SK-N-SH (cell line): ENCODE measurements around the gene PEX10.

Experiments
- CTCF ChIP-seq: fragments of 200-600 bp; sonication (generic); IDR thresholded peaks from 2 replicates; pipeline ENCODE4 v1.6.1; 2017; ENCODE audit warnings: antibody characterized with exemption, mild to moderate bottlenecking, moderate library complexity
- ELF1 ChIP-seq: IDR thresholded peaks from 2 replicates; pipeline ENCODE4 v1.4.0; 2012
- FOSL2 ChIP-seq: IDR thresholded peaks from 2 replicates; pipeline ENCODE4 v1.4.0; 2012; ENCODE audit warnings: low read depth, mild to moderate bottlenecking, moderate library complexity, borderline replicate concordance
- FOXJ3 ChIP-seq: sonication (generic); formaldehyde crosslinking; IDR thresholded peaks from 2 replicates; pipeline ENCODE4 v1.5.1; 2020; ENCODE audit warnings: mild to moderate bottlenecking, missing genetic modification reagents
- NFIC ChIP-seq: IDR thresholded peaks from 2 replicates; pipeline ENCODE4 v1.4.0; 2012; ENCODE audit warnings: borderline replicate concordance
- POLR2AphosphoS5 ChIP-seq: IDR thresholded peaks from 2 replicates; pipeline ENCODE4 v1.6.1; 2012; ENCODE audit warnings: low read depth, low read length
- RAD21 ChIP-seq: IDR thresholded peaks from 2 replicates; pipeline ENCODE4 v1.6.1; 2012; ENCODE audit warnings: mild to moderate bottlenecking, low read length
- RCOR1 ChIP-seq: fragments of 150-350 bp; IDR thresholded peaks from 2 replicates; pipeline ENCODE4 v1.6.1; 2017; ENCODE audit warnings: antibody characterized with exemption, low read length
- REST ChIP-seq: IDR thresholded peaks from 2 replicates; pipeline ENCODE4 v1.6.1; 2012; ENCODE audit warnings: mild to moderate bottlenecking, low read depth, low read length, moderate library complexity
- RXRA ChIP-seq: IDR thresholded peaks from 2 replicates; pipeline ENCODE4 v1.4.0; 2012; ENCODE audit warnings: low read depth, mild to moderate bottlenecking, borderline replicate concordance
- TAF1 ChIP-seq: IDR thresholded peaks from 2 replicates; pipeline ENCODE4 v1.6.1; 2012; ENCODE audit warnings: low read depth, mild to moderate bottlenecking, low read length, moderate library complexity, borderline replicate concordance
- ZBTB33 ChIP-seq: IDR thresholded peaks from 2 replicates; pipeline ENCODE4 v1.4.0; 2012; ENCODE audit warnings: low read depth, borderline replicate concordance

GRCh38 chr1:2428490-2428889 lies 16.1 kb upstream of the PEX10 start:
- no peak for TF ChIP-seq CTCF
- TF ChIP-seq RCOR1: no peak
- no peak for TF ChIP-seq FOXJ3 (CRISPR knock-in tag)
- TF ChIP-seq TAF1: no peak
- TF ChIP-seq POLR2AphosphoS5: no peak
- TF ChIP-seq RXRA: no peak
- TF ChIP-seq FOSL2: no peak
- no peak for TF ChIP-seq ELF1
- no peak for TF ChIP-seq NFIC
- TF ChIP-seq ZBTB33: no peak
- no peak for TF ChIP-seq REST
- no peak for TF ChIP-seq RAD21
